Uterus (tissue), 2 donors: ENCODE measurements around the gene CDC73.

ENCODE experiments used
- POLR2A ChIP-seq, 2 donors: fragments of 450-650 bp; IDR thresholded peaks; one replicate each; pipeline ENCODE4 v1.6.1; 2016; ENCODE audit warnings: antibody characterized with exemption in 2 of 2, mild to moderate bottlenecking in 1 of 2, moderate library complexity in 1 of 2
- TF ChIP-seq, protein P1 (sequence below), 4 experiments: fragments of 200-600 bp in 2 of 4; fragments of 450-650 bp in 2 of 4; sonication (generic) in 2 of 4; IDR thresholded peaks; one replicate each; pipeline ENCODE4 v1.5.1; 2016 to 2019; ENCODE audit warnings: antibody characterized with exemption in 4 of 4, mild to moderate bottlenecking in 2 of 4, moderate library complexity in 1 of 4

DNA sequence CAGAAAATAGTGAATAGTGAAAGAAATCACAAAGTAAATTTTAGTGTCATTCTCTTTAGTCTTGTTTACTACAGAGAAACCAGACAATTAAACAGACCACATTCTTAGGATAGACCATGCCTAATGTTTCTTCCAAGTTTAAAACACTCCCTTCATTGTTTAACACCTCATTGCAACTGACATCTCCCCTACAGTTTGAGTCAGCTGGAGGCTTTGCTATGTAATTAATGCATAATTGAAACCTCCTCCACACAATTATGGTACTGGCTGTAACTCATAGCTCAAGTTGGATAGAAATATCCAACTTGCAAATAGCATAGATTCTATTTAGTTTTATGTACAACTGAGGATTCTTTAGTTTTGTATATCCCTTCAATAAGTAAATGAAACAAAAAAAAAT lies 99.8 kb downstream of the CDC73 start:
- TF ChIP-seq, protein P1, sequence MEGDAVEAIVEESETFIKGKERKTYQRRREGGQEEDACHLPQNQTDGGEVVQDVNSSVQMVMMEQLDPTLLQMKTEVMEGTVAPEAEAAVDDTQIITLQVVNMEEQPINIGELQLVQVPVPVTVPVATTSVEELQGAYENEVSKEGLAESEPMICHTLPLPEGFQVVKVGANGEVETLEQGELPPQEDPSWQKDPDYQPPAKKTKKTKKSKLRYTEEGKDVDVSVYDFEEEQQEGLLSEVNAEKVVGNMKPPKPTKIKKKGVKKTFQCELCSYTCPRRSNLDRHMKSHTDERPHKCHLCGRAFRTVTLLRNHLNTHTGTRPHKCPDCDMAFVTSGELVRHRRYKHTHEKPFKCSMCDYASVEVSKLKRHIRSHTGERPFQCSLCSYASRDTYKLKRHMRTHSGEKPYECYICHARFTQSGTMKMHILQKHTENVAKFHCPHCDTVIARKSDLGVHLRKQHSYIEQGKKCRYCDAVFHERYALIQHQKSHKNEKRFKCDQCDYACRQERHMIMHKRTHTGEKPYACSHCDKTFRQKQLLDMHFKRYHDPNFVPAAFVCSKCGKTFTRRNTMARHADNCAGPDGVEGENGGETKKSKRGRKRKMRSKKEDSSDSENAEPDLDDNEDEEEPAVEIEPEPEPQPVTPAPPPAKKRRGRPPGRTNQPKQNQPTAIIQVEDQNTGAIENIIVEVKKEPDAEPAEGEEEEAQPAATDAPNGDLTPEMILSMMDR (IDR thresholded peaks at IDR 0.05), result no peak
- TF ChIP-seq POLR2A (IDR thresholded peaks at IDR 0.05), result no peak
